Stimulated activated CD8-positive, alpha-beta memory T cell treated with anti-CD3 and anti-CD28 coated beads, Interleukin-15, amount 100 ng/mL, for 1 hour (primary cell): ENCODE measurements around the gene NECAP2.
A peak's percentile ranks its signal among the peaks of the same experiment; 100 is the strongest.
"Not testable (repeated sequence)": the region's sequence is repeated elsewhere in the genome, so short reads cannot be mapped to it uniquely, and the experiment has no call there.

ENCODE experiments used
- DNase-seq: peaks from one replicate; pipeline ENCODE4 v3.0.0-alpha.2; 2020; ENCODE audit warnings: low read depth

NECAP2 gene

GRCh38 chr1:16498573-16499413, 58.3 kb downstream of the NECAP2 start:
- DNase-seq, result peak; percentile 63

DNA sequence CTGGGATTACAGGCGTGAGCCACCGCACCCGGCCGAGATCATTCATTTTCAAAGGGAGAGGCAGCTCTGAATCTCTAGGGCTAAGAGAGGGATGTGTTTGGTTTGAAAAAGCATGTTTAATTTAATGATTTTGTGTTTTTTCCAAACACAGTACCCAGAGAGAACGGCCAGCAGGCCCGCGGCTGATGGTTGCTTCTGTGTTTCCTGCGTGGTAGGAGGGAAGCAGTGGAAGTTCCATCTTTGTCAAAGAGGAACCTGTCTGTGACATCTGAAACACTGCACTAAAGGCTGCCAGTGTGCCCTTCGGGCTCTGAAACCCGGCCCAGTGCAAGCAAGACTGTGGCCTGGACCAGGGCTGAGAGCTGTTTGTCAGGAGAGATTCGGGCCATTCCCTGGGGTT, 59.9 kb downstream of the NECAP2 start:
- DNase-seq, result not testable (repeated sequence)

GRCh38 chr1:16500975-16501374, 60.5 kb downstream of the NECAP2 start:
- not testable (repeated sequence) for DNase-seq

GRCh38 chr1:16501446-16501845, 60.9 kb downstream of the NECAP2 start:
- not testable (repeated sequence) for DNase-seq

DNA sequence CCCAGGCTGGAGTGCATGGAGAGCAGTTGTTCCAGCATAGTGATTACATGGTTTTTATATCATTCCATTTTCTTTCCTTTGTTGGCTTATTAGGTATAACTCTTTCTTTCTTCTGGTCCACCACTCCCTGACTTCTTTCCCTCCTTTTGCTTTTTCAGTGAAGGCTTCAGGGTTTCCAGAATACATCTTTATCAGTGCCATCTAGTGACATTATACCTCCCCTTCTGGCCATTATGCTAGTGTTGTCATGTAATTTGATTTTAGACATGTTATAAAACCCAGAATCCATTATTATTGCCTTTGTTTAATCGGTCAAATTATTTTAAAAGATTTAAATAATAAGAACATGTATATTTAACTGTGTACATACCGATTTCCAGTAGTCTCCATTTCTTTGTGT, 63.0 kb downstream of the NECAP2 start:
- no peak for DNase-seq

- not testable (repeated sequence) for DNase-seq
Measured at GRCh38 chr1:16505870-16506269, 65.3 kb downstream of the NECAP2 start.

DNA sequence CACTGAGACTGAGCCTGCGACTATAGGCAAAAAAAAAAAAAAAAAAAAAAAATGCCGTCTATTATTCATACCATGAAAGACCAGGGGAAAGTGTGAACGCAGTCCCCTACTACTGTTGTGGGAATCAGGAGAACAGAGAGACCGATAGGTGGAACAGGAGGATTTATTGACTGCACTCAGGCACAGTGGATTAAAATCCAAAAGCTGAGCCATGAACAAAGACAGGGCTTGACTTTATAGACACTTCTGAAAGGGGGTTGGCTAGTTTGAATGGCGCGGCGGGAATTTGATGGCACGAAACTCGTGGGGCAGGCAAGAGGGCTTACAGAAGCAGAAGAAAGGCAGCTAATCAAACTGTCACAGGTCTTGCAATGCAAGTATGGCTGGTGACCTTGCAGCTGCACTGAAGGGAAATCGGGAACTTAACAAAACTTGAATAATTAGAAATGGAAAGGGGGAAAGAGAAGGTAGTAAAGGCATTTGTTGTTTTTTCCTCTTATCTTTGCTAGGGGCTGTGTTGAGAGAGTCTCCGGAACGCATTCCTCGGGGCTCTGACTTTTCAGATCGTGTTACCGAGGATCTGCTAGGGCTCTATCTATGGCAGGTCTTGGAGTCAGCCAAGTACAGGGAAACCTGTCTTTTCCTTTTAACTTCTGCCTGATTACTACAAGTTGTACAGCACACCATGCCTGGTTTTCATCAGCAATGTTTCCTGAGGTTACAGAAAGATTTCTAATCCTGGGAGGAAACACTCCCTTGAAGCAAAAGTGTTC, 66.0 kb downstream of the NECAP2 start:
- DNase-seq, result not testable (repeated sequence)

- DNase-seq, result not testable (repeated sequence)
Measured at GRCh38 chr1:16508861-16509445, 68.4 kb downstream of the NECAP2 start.
